SK-N-MC (cell line): ENCODE measurements around the gene OR1A1.
"Not testable (repeated sequence)": the region's sequence is repeated elsewhere in the genome, so short reads cannot be mapped to it uniquely, and the experiment has no call there.

ENCODE experiments used
- EZH2 ChIP-seq: fragments of 200-600 bp; sonication (generic); IDR thresholded peaks from one replicate; pipeline ENCODE4 v1.6.1; 2017; ENCODE audit warnings: antibody characterized with exemption
- POLR2AphosphoS5 ChIP-seq: IDR thresholded peaks from 2 replicates; pipeline ENCODE4 v1.6.1; 2012; ENCODE audit warnings: mild to moderate bottlenecking, low read depth, low read length, borderline replicate concordance

GRCh38 chr17:3241044-3241443, 33.6 kb downstream of the OR1A1 start:
- TF ChIP-seq EZH2, POLR2AphosphoS5: not testable (repeated sequence)
